Measurements from ENCODE around the gene CCRL2. TPM values are rescaled to one million over a fixed set of nuclear protein-coding genes. Genes with fewer than 3 reads are reported as not detected.
A peak's percentile ranks its signal among the peaks of the same experiment; 100 is the strongest.

CCRL2 gene
- total and polyA plus RNA-seq, 11 donors = 0.70 to 8.1 (median 1.7) TPM

DNA sequence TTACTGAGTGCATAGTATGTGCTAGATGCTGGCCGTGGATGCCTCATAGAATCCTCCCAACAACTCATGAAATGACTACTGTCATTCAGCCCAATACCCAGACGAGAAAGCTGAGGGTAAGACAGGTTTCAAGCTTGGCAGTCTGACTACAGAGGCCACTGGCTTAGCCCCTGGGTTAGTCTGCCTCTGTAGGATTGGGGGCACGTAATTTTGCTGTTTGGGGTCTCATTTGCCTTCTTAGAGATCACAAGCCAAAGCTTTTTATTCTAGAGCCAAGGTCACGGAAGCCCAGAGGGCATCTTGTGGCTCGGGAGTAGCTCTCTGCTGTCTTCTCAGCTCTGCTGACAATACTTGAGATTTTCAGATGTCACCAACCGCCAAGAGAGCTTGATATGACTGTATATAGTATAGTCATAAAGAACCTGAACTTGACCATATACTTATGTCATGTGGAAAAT, 37.4 kb upstream of the CCRL2 start:
- intact Hi-C loops (cut with DNase I) = loop anchor here (2.0 to 10.0 kb wide), 11 partner anchors 55 to 605 kb away; partner anchors contain the start of gene CXCR6 (in 1 of the 10)
- H3K36me3 ChIP-seq = no peaks in the 10 kb centered on the region
- peak overlapping the region in 2 of 12 donors; percentile 37 to 78 for H3K27ac ChIP-seq
- WGBS, 4 donors = 75 to 84% (median 78%) methylated on average over 6 of the region's 6 CpGs
- peaks cover 0 to 41% (median 0%) of the 10 kb centered on the region in 9 donors for H3K27me3 ChIP-seq
- peaks cover 0 to 46% (median 0%) of the 10 kb centered on the region in 12 donors for H3K4me1 ChIP-seq
- no peaks in the 10 kb centered on the region for H3K9me3 ChIP-seq
- H3K4me3 ChIP-seq = peak overlapping the region in 2 of 12 donors; percentile 4 to 53
- no peak for ATAC-seq
- no peak for TF ChIP-seq POLR2A (IDR thresholded peaks at IDR 0.05)
- TF ChIP-seq, protein P1, sequence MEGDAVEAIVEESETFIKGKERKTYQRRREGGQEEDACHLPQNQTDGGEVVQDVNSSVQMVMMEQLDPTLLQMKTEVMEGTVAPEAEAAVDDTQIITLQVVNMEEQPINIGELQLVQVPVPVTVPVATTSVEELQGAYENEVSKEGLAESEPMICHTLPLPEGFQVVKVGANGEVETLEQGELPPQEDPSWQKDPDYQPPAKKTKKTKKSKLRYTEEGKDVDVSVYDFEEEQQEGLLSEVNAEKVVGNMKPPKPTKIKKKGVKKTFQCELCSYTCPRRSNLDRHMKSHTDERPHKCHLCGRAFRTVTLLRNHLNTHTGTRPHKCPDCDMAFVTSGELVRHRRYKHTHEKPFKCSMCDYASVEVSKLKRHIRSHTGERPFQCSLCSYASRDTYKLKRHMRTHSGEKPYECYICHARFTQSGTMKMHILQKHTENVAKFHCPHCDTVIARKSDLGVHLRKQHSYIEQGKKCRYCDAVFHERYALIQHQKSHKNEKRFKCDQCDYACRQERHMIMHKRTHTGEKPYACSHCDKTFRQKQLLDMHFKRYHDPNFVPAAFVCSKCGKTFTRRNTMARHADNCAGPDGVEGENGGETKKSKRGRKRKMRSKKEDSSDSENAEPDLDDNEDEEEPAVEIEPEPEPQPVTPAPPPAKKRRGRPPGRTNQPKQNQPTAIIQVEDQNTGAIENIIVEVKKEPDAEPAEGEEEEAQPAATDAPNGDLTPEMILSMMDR (IDR thresholded peaks at IDR 0.05) = no peak
- DNase-seq = no peak

DNA sequence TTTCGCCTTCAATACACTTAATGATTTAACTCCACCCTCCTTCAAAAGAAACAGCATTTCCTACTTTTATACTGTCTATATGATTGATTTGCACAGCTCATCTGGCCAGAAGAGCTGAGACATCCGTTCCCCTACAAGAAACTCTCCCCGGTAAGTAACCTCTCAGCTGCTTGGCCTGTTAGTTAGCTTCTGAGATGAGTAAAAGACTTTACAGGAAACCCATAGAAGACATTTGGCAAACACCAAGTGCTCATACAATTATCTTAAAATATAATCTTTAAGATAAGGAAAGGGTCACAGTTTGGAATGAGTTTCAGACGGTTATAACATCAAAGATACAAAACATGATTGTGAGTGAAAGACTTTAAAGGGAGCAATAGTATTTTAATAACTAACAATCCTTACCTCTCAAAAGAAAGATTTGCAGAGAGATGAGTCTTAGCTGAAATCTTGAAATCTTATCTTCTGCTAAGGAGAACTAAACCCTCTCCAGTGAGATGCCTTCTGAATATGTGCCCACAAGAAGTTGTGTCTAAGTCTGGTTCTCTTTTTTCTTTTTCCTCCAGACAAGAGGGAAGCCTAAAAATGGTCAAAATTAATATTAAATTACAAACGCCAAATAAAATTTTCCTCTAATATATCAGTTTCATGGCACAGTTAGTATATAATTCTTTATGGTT, 36.1 kb upstream of the CCRL2 start, which contains the start of gene CCR5:
Gene CCR5, plus strand, starts transcription at position 108 of the 680 bp plus-strand sequence. CDS start 1,957 bp downstream, outside the sequence.
- 55 to 61% (median 57%) methylated on average over 5 of the region's 5 CpGs for WGBS, 4 donors
- H3K36me3 ChIP-seq = no peaks in the 10 kb centered on the region
- no peaks in the 10 kb centered on the region for H3K9me3 ChIP-seq
- peaks cover 0 to 37% (median 0%) of the 10 kb centered on the region in 9 donors for H3K27me3 ChIP-seq
- H3K27ac ChIP-seq = peak within 1 kb of the TSS in 2 of 12 donors; percentile 37 to 78
- H3K4me1 ChIP-seq = peaks cover 0 to 58% (median 0%) of the 10 kb centered on the region in 12 donors
- peak within 1 kb of the TSS in 5 of 12 donors; percentile 13 to 53 (median 24) for H3K4me3 ChIP-seq
- TF ChIP-seq POLR2A (IDR thresholded peaks at IDR 0.05) = no peak
- TF ChIP-seq, protein P1 (IDR thresholded peaks at IDR 0.05) = no peak
- intact Hi-C loops (cut with DNase I) = loop anchor here (5.0 to 10.0 kb wide), 9 partner anchors 54 to 606 kb away; partner anchors contain the start of gene CXCR6 (in 1 of the 10)
- ATAC-seq (no peak), DNase-seq (no peak)

DNA sequence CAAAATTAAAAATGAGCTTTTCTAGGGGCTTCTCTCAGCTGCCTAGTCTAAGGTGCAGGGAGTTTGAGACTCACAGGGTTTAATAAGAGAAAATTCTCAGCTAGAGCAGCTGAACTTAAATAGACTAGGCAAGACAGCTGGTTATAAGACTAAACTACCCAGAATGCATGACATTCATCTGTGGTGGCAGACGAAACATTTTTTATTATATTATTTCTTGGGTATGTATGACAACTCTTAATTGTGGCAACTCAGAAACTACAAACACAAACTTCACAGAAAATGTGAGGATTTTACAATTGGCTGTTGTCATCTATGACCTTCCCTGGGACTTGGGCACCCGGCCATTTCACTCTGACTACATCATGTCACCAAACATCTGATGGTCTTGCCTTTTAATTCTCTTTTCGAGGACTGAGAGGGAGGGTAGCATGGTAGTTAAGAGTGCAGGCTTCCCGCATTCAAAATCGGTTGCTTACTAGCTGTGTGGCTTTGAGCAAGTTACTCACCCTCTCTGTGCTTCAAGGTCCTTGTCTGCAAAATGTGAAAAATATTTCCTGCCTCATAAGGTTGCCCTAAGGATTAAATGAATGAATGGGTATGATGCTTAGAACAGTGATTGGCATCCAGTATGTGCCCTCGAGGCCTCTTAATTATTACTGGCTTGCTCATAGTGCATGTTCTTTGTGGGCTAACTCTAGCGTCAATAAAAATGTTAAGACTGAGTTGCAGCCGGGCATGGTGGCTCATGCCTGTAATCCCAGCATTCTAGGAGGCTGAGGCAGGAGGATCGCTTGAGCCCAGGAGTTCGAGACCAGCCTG, 35.3 kb upstream of the CCRL2 start:
- intact Hi-C loops (cut with DNase I) = loop anchor here (5.0 to 10.0 kb wide), 9 partner anchors 53 to 607 kb away; partner anchors contain the start of gene CXCR6 (in 1 of the 10)
- WGBS, 4 donors = 76 to 89% (median 87%) methylated on average over 10 of the region's 10 CpGs
- no peak for TF ChIP-seq POLR2A (IDR thresholded peaks at IDR 0.05)
- TF ChIP-seq, protein P1 (IDR thresholded peaks at IDR 0.05) = no peak
- no peaks in the 10 kb centered on the region for H3K9me3 ChIP-seq
- ATAC-seq (no peak), DNase-seq (no peak)
- H3K36me3 ChIP-seq = no peaks in the 10 kb centered on the region
- H3K4me3 ChIP-seq = peak overlapping the region in 4 of 12 donors; percentile 20 to 53 (median 26)
- H3K27me3 ChIP-seq = peaks cover 0 to 29% (median 0%) of the 10 kb centered on the region in 9 donors
- peaks cover 0 to 59% (median 0%) of the 10 kb centered on the region in 12 donors for H3K4me1 ChIP-seq
- peak overlapping the region in 2 of 12 donors; percentile 4 to 78 for H3K27ac ChIP-seq

All from heart left ventricle (tissue), 16 donors.